Ishikawa (cell line): ENCODE data around the gene BRD2.

Experiments
- MAX ChIP-seq: IDR thresholded peaks from 2 replicates; pipeline ENCODE4 v1.6.1; 2012
- REST ChIP-seq: IDR thresholded peaks from 2 replicates; pipeline ENCODE4 v1.6.1; 2012; ENCODE audit warnings: low read depth, mild to moderate bottlenecking
- TEAD4 ChIP-seq: IDR thresholded peaks from 2 replicates; pipeline ENCODE4 v1.6.1; 2012

GRCh38 chr6:33029328-33030184 is 61.2 kb downstream of the BRD2 start:
- TF ChIP-seq REST (no peak), TEAD4 (no peak), MAX (no peak)
